Retina (tissue), 1 donor: ENCODE measurements around the gene FREM2.

ENCODE experiments used
- DNase-seq: peaks from one replicate; pipeline ENCODE4 v3.0.0-alpha.2; 2016

FREM2 gene

DNA sequence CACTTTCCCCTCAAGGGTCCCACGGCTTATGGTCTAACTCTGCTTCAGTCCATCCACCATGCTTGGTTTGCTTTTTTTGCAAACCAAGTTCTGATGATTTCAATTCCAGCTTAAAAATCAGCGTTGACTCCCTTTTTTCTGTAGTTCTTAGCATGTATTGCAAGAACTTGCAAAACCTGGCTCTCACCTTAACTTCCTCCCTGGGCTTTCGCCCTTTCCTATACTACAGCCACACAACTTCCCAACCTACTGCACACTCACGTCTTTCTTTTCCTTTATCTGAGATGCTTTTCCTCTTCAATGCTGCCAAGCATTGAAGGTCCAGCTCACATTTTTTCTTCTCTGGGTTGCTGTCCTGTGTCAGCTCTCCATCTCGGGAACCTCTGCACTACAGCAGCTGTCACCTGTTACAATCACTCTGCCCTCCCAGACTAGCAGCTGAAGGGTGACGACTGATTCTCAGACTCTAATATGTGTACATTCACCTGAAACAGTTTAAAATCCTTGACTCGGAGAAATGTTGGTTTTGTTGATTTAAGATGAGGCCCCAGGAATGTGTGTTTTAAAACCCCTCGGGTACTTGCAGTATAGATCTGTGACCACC is 143.7 kb downstream of the FREM2 start:
- no peak for DNase-seq

DNA sequence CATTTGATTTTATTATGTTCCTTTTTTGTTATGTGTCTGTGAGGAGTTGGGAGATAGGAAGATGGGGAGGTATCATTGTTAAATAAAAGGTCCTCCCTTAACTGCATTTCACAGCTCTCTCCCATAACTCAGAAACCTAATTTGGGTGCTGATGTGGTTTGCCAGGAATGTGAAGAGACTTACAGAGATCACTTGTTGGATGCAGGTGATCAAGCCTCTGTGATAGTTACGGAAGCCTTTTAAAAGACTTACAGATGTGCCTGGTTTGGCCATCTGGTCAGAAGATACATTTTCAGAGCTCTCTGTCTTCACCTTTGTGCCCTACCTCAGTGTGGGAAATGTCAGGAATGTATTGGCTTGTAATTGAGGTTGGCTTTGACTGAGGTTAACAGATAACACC is 157.7 kb downstream of the FREM2 start:
- DNase-seq: no peak

DNA sequence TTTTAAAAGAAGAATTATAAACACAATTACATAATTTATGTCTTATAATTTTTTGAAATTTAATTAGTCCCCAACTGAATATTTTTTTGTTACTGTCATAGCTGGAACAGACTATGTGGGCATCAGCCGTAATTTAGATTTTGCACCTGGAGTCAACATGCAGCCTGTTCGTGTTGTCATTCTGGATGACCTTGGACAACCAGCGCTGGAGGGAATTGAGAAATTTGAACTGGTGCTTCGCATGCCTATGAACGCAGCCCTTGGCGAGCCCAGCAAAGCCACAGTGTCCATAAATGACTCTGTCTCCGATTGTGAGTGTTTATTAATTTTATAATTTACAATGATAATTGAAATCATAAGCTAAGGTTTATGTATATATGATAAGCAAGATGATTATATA is 161.5 kb downstream of the FREM2 start:
- DNase-seq: no peak

DNA sequence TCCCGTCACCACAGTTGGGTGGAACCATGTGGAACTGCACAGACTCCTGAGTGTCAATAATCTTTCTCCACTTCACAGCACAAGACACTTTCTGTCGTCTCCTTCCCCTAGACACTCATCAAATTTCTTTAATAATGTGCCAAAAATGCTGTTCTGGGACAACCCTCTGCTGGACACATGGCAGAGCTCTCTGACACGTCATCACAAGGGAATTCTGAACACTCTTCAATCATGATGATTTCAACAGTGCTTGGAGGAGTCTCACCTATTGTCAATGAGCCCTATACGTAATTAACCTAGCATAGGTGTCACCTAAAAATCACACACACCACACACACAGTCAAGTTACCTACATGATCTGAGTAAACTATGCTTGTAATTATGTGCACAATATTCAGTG is 162.4 kb downstream of the FREM2 start:
- DNase-seq: no peak

DNA sequence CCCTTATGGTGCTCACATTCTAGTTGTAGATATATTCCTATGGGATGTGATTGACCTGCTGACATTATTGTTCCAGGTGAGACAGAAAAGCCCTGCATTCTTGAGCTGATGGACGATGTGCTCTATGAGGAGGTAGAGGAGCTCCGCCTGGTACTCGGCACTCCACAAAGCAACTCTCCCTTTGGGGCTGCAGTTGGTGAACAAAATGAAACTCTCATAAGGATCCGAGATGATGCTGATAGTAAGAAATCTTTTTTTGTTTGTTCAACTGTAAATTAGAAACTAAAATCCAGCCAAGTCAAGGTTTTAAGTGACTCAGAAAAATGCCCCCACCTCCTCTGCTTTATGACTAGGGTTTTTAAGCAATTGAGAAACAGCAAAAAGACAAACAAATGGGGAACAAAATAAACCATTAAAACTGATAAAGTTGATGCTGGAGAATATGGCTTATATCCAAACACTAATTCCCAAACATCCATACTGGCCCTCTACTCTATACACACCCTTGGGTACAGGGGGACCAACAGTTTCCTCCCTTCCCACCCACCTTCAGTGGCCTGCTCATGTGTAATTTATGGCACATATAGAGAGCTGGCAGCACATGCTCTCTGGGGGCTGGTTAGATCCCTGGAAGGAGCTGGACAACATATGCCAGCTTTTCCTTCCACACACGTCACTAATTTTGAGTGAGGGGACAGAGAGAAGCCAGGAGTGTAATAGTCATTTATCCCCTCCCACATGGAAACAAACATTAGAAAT is 164.2 kb downstream of the FREM2 start:
- DNase-seq: no peak

DNA sequence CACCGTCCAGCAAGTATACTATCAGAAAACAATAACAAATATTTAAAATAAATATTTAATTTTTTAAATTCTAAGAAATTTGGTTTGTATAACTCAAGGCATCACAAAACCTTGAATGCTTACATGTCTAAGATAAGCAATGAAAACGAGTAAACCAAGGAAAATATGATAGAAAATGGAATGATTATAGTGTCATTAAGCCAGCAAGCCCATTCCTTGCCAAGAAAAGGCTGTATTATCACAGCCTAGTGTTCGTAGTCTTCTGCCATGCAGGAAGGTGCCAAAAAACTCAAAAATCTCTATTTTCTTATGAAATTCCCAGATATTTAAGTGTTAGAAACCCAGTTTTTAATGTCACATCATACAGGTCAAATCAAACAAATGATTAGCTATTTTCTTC is 167.3 kb downstream of the FREM2 start:
- DNase-seq: no peak

DNA sequence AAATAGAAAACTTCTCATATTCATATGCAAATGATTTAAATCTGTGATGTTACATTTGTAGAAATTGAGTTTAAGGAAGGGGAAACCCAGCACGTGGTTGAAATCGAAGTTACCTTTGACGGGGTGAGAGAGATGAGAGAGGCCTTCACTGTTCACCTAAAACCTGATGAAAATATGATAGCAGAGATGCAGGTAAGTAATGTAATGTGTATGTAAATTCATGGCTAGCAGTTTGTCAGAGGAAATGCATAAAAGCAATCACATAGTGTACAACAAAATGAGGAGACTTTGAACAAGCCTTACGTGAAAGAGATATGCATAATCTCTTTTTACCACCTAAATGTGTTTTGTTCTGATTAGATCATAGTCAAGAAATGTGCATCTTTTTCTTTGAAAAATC is 169.2 kb downstream of the FREM2 start:
- DNase-seq: no peak

DNA sequence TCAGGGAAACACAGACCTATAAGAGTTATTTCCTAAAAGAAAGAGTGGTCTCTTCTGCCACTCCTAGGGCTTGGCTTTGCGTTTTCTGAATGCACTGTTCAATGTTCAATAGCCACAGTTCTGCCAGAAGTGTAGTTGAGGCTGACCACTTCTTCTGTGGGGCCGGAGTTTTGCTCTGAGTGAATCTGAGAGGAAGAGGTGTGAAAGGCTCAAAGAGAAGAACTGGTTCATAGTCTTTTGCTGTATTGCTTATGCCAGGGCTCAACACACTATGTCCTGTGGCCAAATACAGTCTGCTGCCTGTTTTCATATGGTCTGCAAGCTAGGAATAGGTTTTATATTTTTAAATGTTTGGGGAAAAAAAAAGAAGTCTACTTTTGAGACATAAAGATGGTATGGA is 175.6 kb downstream of the FREM2 start:
- no peak for DNase-seq

DNA sequence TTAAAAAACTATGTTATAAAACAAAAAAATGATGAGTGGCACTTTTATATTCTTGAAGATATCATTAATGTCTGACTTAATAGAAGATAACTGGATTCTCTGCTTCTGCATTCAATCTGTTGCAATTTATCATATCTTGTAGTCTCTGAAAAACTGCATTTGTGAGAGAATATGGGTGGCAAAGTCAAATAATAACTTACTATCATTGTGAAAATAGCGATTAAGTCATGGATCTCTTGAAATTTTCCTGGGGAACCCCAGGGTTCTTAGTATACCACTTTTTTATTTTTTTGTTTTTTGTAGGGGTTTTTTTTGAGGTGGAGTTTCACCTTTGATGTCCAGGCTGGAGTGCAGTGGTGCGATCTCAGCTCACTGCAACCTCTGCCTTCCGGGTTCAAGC is 176.7 kb downstream of the FREM2 start:
- no peak for DNase-seq

DNA sequence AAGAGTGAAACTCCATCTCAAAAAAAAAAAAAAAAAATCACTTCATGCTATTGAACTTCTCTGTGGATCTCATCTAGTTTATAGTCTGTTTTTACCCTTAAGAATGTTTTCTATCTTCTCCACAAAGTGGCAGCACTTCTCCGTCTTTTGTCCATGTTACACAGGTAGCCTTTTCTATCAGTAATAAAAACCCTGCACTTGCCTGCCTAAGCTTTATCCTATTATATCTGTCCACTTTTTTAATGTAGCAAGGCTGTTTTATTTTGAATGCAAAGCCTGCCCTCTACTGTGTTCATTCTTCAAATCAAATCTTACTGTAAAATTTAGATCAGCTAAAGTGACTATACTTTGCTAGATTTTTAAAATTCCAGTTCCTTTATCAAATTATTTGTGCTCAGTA is 179.8 kb downstream of the FREM2 start:
- no peak for DNase-seq

DNA sequence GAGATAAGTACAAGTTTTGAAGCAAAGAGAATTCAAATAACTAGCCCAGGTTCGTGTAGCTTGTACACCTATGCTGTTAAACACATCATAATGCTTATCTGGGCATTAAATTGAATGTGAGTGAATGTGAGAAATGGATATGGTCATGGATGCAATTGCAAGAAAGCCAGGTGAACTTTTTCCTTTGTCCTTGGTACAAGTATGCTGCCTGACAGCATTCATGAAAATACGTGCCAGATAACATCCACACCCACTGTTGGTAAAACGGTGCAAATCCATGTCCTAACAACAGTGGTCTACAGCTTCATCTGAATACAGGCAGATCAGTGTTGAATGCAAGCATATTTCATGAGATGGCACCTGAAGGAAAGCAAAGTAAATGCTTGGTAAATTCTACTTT is 181.5 kb downstream of the FREM2 start:
- no peak for DNase-seq

DNA sequence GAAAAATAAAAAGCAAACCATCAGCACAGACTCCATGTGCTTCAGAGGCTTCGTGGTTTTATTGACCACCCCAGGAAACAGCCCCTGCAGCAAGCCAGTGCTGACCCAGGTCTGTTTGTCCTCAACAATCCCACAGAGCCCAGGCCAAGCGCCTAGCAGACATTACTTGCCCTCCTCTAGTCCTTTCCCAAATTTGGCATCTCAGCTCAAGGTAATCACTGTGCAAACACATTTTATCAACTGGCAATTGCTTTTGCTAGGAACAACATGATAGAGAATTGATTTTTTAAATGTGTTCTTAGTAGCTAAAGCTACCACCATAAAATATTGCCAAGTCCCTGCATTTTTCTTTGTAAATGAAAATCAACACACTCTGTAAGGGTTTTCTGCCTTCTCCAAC is 182.0 kb downstream of the FREM2 start:
- no peak for DNase-seq

DNA sequence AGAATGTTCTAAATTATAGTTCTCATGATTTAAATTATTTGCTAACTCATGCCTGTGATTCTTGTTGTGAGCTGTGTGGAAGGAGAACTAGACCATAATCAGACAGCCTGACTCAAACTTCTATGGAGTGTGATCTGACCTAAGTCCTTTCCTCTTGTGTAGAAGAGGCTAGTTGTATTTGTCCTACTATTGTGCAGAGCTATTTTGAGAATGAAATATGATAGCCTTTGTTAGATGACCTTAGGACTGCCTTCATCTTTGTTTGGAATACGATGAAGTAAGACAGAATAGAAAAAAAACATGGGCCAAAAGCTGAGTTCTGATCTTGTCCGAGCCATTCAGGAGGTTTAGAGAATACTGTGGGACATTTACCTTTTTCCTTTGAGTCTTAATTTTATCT is 184.4 kb downstream of the FREM2 start:
- no peak for DNase-seq

DNA sequence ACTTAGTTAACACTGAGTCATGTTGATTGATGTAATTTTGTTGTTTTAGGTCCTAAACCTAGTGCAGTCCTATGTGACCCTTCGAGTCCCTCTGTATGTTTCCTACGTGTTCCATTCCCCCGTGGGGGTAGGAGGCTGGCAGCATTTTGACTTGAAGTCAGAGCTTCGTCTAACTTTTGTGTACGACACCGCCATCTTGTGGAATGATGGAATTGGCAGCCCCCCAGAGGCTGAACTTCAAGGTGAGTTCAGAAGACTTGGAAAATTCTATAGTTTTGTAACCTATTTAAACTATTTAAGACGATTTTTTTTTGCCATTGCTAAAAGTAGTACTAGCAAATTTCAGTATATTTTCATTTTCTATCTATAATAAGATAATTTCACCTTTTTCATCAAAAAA is 185.8 kb downstream of the FREM2 start:
- peak; percentile 26 for DNase-seq

DNA sequence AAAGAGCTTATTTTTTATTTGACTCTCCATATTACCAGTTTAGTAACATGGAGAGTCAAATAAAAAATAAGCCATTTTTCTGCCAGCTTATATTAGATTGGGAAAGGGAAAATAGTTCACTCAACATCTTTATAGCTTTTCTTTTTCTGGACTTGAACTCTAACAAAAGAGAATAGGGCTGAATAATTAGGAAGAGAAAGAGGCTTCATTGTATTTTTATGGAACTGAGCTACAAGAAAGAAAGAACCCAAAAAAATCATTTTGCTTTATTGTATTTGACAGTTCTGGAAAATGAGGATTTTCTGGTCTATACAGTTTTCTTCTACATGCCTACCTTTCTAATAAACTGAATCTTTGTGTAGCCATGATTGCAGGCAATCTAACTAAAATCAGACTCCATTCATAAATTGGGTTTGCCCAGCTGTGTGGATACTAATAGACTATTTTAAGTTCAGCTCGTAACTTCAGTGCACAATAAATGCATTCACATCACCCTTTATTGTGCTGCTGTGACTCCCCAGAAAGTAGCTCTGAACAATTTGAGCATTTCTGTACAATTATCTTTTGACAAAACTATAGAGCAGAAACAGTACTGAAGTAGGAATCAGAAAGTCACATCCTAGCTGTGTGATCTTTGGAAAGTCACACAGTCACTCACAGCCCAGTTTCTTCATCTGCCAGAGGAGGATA is 188.5 kb downstream of the FREM2 start:
- no peak for DNase-seq

DNA sequence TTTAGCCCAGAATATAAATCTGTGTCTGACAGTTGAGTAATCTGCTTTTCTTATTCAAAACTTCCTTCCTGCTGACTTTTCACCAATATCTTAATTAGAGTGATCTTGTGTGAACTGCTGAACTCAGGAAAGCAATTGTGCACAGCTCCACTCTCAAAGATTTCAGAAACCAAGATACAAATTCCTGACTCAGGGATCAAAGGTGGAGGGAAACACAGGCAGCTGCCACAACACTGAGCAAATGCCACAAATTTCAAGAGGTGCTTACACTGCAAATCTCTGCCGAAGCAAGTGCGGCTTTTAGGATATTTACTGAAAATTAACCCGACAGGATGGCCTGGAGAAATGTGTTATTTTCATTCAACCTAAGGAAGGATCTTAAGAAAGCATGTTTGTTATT is 192.4 kb downstream of the FREM2 start:
- DNase-seq: no peak

DNA sequence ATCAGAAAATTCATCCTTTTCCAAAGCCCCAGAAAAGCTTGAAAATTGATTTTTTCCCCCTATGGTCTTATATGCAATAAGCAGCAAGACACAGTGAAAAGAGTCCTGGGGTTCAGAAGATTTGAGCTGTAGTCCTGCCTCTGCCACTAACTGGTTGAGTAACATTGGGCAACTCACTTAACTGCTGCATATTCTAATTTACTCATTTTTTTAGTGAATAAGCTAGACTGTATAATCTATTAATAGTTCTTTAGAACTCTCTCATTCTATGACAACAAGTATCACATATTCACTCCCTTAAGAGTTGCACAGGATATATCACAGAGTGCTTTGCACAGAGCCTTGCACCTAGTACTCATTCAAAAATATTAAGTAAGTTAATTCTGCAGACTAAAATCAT is 192.9 kb downstream of the FREM2 start:
- DNase-seq: no peak

DNA sequence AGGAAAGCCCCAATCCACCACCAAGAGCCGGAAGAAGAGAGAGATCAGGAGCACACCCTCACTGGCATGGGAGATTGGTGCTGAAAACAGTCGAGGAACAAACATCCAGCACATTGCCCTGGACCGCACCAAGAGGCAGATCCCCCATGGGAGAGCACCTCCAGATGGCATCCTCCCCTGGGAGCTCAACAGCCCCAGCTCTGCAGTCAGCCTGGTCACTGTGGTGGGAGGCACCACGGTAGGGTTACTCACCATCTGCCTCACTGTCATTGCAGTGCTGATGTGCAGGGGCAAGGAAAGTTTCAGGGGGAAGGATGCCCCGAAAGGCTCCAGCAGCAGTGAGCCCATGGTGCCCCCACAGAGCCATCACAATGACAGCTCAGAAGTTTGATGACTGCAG is 193.5 kb downstream of the FREM2 start:
- no peak for DNase-seq

DNA sequence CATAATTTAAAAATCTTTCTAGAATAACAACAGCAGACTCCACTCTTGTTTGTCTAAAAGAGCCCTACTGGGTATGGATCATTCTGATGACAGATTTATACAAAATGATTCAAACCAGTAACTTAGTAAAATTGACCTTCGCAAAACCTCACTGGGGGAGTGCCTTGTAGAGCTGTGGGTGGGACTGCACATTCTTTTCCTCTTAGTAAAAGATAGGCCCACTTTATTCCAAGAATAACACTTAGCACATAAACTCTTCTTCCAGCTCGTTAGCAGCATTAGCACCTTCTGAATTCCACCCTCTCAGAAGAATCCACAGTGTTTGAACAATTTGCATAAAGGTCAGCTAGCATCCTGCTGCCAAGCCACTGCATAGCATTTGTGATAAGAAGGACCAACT is 196.9 kb downstream of the FREM2 start:
- no peak for DNase-seq

DNA sequence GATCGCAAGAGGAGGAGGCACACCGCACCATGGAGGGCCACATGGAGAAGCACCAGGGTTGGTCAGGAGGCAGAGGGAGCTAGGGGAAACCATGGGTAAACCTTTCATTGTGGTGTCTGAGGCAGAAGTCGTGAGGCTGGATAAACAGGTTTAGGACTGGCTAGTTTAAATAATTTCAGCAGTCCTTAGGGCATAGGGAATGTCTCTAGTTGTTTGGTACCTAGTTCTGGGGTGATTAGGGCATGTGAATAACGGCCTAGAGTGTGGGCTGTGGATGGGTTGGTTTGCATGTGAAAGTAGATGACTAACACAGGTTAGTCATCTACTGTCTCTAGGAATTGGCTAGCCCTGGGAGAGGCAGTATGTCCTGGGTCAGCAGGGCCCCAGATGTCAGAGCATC is 201.4 kb downstream of the FREM2 start:
- no peak for DNase-seq

DNA sequence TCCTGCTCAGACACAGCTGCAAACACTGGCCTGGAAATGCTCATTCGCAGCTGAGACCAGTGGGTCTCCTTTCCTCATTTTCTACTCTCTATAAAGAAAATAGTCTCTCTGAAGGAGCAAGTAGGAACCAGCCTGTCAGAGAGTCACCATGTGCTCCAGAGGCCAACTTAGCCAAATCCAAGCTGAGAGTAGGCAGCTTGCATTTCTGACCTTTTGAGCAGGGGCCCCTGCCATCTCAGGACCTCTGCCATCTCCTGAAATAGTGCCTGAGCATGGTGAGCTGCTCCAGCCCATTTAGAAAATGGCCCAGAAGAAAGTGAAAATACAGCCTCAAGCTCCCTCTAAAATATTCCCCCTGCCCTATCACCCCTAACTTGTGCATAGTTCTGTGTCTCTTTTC is 208.2 kb downstream of the FREM2 start:
- no peak for DNase-seq

DNA sequence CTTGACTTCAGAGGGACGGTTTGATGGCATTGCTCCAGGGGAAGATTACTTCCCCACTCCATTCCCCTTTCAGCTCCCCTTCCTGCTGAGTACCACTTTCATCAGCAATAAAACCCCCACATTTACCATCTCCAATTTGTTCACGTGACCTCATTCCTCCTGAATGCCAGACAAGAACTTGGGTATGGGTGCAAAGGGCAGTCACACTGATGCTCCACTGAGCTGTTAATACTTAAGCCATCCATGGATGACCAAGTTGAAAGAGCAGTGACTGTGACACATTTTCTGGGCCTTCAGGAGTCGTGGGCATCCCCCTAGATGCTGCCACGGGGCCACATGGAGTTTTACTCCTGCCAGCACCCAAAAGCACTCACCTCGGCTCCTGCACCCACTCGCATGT is 210.6 kb downstream of the FREM2 start:
- DNase-seq: no peak

DNA sequence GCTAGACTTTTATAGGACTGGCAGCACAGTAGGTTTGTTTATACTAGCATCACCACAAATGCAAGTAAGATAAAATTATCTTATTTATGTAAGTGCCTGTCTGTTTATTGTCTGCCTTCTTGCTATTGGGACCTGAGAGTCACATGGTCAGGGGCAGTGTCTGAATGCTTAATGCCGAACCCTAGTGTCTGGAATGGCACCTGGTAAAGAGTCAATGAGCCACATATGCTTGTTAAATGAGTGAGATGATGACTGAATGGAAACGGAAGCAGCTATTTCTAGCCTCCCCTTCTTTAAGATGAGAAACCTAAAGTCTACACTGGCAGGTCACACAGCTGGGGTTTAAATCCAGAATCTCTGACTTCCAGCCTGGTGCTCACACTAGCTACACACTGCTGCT is 211.6 kb downstream of the FREM2 start:
- no peak for DNase-seq

DNA sequence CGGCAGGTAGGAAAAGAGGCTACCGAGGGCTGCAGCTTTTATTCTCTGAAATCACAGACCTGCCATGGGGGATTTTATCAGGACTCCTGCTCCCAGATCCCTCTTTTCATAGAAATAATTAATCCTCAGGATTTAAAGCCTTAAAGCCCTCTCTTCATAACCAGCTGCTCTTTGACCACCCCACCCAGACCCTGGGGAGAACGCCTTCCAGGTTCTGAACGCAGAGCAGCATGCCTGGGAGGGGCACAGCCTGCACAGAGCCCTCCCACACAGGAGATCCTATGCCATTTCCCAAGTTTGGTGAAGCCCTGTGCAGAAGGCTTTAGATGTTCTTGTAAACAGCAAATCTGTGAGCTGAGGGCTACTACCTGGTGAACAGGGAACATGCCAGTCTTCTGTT is 212.7 kb downstream of the FREM2 start:
- no peak for DNase-seq

DNA sequence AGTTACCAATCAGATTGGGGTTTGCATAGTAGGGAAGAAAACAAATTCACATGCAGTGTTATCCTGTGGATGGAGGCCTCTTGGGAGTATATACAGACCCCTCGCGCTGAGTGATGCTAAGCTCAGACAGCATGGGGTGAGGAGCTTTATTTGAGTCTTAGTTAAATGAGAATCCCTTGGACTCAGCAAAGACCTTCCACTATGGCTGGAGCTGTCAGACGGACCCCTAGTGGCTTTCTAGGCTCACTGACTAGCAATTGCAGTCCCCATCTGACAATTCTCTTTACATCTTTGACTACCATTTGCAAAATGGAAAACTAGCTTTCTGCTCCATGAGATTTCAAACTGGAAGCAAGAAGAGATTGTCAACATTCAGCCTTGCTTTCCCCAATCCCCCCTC is 213.3 kb downstream of the FREM2 start:
- no peak for DNase-seq
